Measurements from ENCODE around the gene SPOP. TPM values are rescaled to one million over a fixed set of nuclear protein-coding genes. Genes with fewer than 3 reads are reported as not detected.
A peak's percentile ranks its signal among the peaks of the same experiment; 100 is the strongest.

Gene SPOP
- total and polyA plus RNA-seq, 8 donors, result 14.2 to 42.3 (median 30.8) TPM

DNA sequence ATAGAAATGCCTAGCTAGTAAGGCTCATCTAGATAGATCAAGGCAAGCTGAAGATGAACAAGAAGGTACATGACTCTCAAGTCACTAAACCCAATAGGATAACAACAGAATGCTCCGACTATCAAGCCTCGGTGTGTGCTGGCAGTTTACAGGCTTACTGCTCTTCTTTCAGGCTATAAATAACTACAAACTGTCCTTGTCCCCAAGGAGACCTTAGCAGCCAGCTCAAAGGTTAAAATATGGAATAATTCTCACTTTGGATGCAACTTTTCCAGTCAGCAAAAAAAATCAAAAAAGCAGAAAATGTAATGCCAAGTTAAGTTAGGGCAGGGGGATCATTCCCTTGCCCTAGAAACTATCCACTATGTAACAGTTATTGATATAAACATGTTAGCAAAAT lies 44.6 kb downstream of the SPOP start:
- Histone ChIP-seq H3K4me1 (peaks cover 19 to 29% (median 28%) of the 10 kb centered on the region in 3 donors), H3K27ac (no peak overlapping the region)

DNA sequence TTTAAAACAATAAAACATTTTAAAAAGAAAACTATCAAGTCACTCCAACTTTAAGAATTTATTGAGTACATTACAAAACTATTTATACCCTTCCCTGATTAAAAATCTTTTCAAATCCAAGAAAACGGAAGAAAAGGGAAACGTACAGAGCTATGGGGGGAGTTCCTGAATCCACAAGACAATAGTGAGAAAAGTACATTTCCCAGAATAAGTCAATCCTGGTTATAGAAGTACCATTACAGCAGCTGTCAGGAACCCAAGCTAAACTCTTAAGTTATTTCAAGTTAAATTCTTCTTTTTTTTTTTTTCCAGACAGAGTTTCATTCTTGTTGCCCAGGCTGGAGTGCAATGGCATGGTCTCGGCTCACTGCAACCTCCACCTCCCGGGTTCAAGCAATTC lies 45.7 kb downstream of the SPOP start:
- intact Hi-C loops (cut with DNase I), result no loop called here
- Histone ChIP-seq H3K27ac (no peak overlapping the region), H3K9me3 (no peaks in the 10 kb centered on the region), H3K4me3 (no peak overlapping the region), H3K36me3 (no peaks in the 10 kb centered on the region), H3K4me1 (peaks cover 19 to 29% (median 28%) of the 10 kb centered on the region in 3 donors), H3K27me3 (no peaks in the 10 kb centered on the region)
- TF ChIP-seq, protein P1, sequence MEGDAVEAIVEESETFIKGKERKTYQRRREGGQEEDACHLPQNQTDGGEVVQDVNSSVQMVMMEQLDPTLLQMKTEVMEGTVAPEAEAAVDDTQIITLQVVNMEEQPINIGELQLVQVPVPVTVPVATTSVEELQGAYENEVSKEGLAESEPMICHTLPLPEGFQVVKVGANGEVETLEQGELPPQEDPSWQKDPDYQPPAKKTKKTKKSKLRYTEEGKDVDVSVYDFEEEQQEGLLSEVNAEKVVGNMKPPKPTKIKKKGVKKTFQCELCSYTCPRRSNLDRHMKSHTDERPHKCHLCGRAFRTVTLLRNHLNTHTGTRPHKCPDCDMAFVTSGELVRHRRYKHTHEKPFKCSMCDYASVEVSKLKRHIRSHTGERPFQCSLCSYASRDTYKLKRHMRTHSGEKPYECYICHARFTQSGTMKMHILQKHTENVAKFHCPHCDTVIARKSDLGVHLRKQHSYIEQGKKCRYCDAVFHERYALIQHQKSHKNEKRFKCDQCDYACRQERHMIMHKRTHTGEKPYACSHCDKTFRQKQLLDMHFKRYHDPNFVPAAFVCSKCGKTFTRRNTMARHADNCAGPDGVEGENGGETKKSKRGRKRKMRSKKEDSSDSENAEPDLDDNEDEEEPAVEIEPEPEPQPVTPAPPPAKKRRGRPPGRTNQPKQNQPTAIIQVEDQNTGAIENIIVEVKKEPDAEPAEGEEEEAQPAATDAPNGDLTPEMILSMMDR (IDR thresholded peaks at IDR 0.05), result no peak
- 79 to 89% methylated on average over 4 of the region's 4 CpGs for WGBS, 2 donors
- DNase-seq (no peak), FAIRE-seq (no peak), ATAC-seq (no peak)

More for the DNA sequence above, 44.6 kb downstream of the SPOP start:
- ATAC-seq (peak in 1 of 4 donors; percentile 17), FAIRE-seq (no peak), DNase-seq (no peak)
- TF ChIP-seq, protein P1 (IDR thresholded peaks at IDR 0.05), result no peak
- no peak overlapping the region for H3K4me3 ChIP-seq
- no peaks in the 10 kb centered on the region for H3K27me3 ChIP-seq
- H3K9me3 ChIP-seq, result no peaks in the 10 kb centered on the region
- intact Hi-C loops (cut with DNase I), result no loop called here
- WGBS, 2 donors, result 19 to 27% methylated on average over 2 of the region's 2 CpGs
- no peaks in the 10 kb centered on the region for H3K36me3 ChIP-seq

DNA sequence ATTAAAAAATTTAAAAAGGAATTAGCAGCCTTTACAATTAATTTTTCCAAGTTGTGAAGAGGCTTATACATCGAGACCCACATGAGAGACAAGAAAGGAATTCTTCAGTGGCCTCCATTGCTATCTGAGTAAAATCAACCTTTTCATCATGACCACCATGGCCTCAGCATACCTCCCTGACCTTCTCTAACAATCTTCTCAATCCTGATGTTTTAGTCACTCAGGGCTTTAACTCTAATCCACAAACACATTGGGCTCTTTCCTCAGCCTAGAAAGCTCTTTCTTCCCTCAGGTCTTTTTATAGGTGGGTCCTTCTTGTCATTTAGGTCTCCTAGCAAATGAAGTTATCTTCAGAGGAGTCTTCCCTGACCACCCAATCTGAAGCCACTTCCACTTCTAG lies 46.4 kb downstream of the SPOP start:
- intact Hi-C loops (cut with DNase I), result no loop called here
- H3K4me3 ChIP-seq, result no peak overlapping the region
- H3K27ac ChIP-seq, result no peak overlapping the region
- WGBS, 2 donors, result 96 to 100% methylated on average over 1 of the region's 1 CpG
- no peak for DNase-seq
- TF ChIP-seq, protein P1 (IDR thresholded peaks at IDR 0.05), result no peak
- peaks cover 19 to 29% (median 26%) of the 10 kb centered on the region in 3 donors for H3K4me1 ChIP-seq
- no peaks in the 10 kb centered on the region for H3K9me3 ChIP-seq
- no peak for FAIRE-seq
- ATAC-seq, result no peak
- H3K36me3 ChIP-seq, result no peaks in the 10 kb centered on the region
- H3K27me3 ChIP-seq, result no peaks in the 10 kb centered on the region

DNA sequence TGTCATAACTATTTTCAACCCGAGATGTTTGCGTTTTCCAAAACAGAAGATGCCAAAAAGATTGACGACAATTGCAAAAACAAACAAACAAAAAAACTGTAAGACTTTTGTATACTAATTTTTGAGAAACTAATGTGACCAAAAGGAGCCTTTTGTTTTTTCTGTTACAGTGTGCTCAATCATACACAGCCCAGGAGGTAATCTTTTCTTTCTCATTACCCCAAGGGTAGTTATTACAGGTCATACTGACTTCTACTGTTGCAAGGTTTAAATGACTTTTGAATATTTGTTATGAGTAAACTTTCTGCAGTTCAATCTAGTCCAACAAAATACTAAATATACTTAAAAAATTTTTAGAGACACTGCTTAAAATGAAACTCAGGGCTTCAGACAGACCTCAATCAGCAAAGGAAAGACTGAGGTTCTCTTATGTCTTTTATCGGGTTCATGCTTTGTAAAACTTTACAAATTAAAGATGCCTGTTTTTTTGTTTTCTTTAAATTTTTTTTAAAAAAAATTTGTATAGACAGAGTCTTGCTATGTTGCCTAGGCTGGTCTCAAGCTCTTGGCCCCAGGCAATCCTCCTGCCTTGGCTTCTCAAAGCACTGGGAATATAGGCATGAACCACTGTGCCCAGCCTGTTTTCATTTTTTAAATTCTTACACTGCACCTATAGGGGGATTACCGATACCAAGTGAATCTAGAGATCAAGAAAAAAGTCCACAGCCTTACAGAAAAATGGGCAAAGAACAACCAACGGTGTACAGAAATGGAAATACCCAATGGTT lies 47.6 kb downstream of the SPOP start:
- no peak for ATAC-seq

More for the DNA sequence above, 47.6 kb downstream of the SPOP start:
- 72 to 74% methylated on average over 6 of the region's 6 CpGs for WGBS, 2 donors
- FAIRE-seq (no peak), DNase-seq (no peak)
- no peaks in the 10 kb centered on the region for H3K27me3 ChIP-seq
- no peaks in the 10 kb centered on the region for H3K36me3 ChIP-seq
- TF ChIP-seq, protein P1 (IDR thresholded peaks at IDR 0.05), result no peak
- intact Hi-C loops (cut with DNase I), result no loop called here
- no peak overlapping the region for H3K27ac ChIP-seq
- no peak overlapping the region for H3K4me3 ChIP-seq
- H3K9me3 ChIP-seq, result no peaks in the 10 kb centered on the region
- H3K4me1 ChIP-seq, result peaks cover 19 to 29% (median 25%) of the 10 kb centered on the region in 3 donors
